Activated CD4-positive, alpha-beta T cell treated with anti-CD3 and anti-CD28 coated beads, Interleukin-2, amount 10 ng/mL, durations not matched to agents 7 days and 5 days (primary cell): ENCODE results near the gene LPGAT1. TPM values are rescaled to one million over a fixed set of nuclear protein-coding genes. Genes with fewer than 3 reads are reported as not detected.
A peak's percentile ranks its signal among the peaks of the same experiment; 100 is the strongest.
"Not testable (repeated sequence)": the region's sequence is repeated elsewhere in the genome, so short reads cannot be mapped to it uniquely, and the experiment has no call there.

ENCODE experiments used
- CTCF ChIA-PET: fragments of 350-600 bp; sonication (Branson Sonifier 250); formaldehyde crosslinking; loops from one replicate; lab custom pipeline; 2021; ENCODE audit warnings: antibody characterized with exemption; lab: Charles Lee
- POLR2A ChIA-PET: fragments of 350-600 bp; sonication (Branson Sonifier 250); formaldehyde crosslinking; loops from one replicate; lab custom pipeline; 2021; ENCODE audit warnings: antibody characterized with exemption; lab: Charles Lee
- DNase-seq: peaks from one replicate; pipeline ENCODE4 v3.0.0-alpha.2; 2020
- H3K27ac Mint-ChIP-seq: one replicate; pipeline ENCODE4 v1.8.0; 2021; ENCODE audit warnings: mild to moderate bottlenecking, moderate library complexity, mixed read lengths
- H3K27me3 Mint-ChIP-seq: one replicate; pipeline ENCODE4 v1.8.0; 2021; ENCODE audit warnings: mixed read lengths
- H3K36me3 Mint-ChIP-seq: one replicate; pipeline ENCODE4 v1.8.0; 2021; ENCODE audit warnings: low read depth, mixed read lengths
- H3K4me1 Mint-ChIP-seq: one replicate; pipeline ENCODE4 v1.8.0; 2021; ENCODE audit warnings: mixed read lengths
- H3K4me3 Mint-ChIP-seq: one replicate; pipeline ENCODE4 v1.8.0; 2021; ENCODE audit warnings: mild to moderate bottlenecking, moderate library complexity, mixed read lengths
- H3K9me3 Mint-ChIP-seq: one replicate; pipeline ENCODE4 v1.8.0; 2021; ENCODE audit warnings: mixed read lengths
- total RNA-seq, 2 experiments: library from RNA; stranded (reverse); gene quantifications; one replicate each; pipeline ENCODE4 v1.2.3, GENCODE V29; 2021

The LPGAT1 gene
- total RNA-seq, 2 experiments from 2014 or later = 76.0 to 82.9 TPM

DNA sequence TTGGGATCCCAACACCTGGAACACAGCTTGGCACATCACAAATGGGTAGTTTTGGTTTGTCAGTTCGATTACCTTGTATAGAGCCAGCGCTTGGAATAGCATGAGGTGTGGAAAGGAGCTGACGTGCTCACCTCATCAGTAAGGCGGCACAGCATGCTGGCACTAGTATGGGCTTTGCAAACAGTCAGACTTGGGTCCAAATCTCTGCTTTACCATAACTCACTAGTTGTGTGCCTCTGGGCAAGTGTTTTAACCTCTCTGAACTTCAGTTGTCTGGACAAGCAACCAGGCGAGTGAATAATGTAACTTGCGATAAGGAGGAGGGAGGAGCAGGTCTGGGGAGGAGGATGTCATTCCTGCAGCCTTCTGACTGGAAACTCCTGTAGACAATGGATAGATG lies 128.8 kb downstream of the LPGAT1 start:
- no peak for DNase-seq
- H3K27me3 Mint-ChIP-seq = peaks cover 13% of the 10 kb centered on the region
- CTCF ChIA-PET = interaction anchor here (1.0 kb wide), 1 partner anchor 28 kb away, joined by 3 read pairs; no protein-coding TSS in a partner anchor
- H3K4me1 Mint-ChIP-seq = peaks cover 23% of the 10 kb centered on the region
- no peak overlapping the region for H3K4me3 Mint-ChIP-seq
- no peaks in the 10 kb centered on the region for H3K9me3 Mint-ChIP-seq
- H3K27ac Mint-ChIP-seq = no peak overlapping the region
- H3K36me3 Mint-ChIP-seq = no peaks in the 10 kb centered on the region
- POLR2A ChIA-PET = no interaction called here

DNA sequence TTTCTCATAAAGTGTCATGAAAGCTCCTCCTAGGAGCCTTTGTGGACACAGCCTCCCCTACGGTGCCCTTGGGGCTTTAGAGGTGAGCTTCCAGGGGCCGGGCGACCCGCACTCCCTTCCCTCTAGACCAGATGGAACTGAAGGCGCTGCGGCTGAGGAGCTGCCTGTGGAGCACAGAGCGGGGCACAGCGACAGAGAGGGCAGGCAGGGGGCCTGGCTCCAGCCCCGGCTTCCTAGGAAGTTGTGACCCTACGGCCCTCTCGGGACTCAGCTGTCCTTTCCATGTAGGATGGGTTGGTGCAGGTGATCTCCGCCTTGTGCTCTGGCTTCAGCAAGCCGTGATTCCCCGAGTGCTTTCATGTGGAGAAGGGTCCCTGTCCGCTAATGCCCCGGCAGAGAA lies 131.5 kb downstream of the LPGAT1 start:
- H3K9me3 Mint-ChIP-seq = peaks cover 4% of the 10 kb centered on the region
- peaks cover 4% of the 10 kb centered on the region for H3K36me3 Mint-ChIP-seq
- no peak for DNase-seq
- ChIA-PET POLR2A (no interaction called here), CTCF (interaction anchor here (0.6 to 4.8 kb wide), 20 partner anchors 8 to 760 kb away, joined by 3 to 30 read pairs (median 6); partner anchors contain the start of genes DTL, INTS7 and NEK2)
- H3K27me3 Mint-ChIP-seq = peaks cover 13% of the 10 kb centered on the region
- H3K4me1 Mint-ChIP-seq = peaks cover 48% of the 10 kb centered on the region
- no peak overlapping the region for H3K4me3 Mint-ChIP-seq
- H3K27ac Mint-ChIP-seq = peak overlapping the region; percentile 52

DNA sequence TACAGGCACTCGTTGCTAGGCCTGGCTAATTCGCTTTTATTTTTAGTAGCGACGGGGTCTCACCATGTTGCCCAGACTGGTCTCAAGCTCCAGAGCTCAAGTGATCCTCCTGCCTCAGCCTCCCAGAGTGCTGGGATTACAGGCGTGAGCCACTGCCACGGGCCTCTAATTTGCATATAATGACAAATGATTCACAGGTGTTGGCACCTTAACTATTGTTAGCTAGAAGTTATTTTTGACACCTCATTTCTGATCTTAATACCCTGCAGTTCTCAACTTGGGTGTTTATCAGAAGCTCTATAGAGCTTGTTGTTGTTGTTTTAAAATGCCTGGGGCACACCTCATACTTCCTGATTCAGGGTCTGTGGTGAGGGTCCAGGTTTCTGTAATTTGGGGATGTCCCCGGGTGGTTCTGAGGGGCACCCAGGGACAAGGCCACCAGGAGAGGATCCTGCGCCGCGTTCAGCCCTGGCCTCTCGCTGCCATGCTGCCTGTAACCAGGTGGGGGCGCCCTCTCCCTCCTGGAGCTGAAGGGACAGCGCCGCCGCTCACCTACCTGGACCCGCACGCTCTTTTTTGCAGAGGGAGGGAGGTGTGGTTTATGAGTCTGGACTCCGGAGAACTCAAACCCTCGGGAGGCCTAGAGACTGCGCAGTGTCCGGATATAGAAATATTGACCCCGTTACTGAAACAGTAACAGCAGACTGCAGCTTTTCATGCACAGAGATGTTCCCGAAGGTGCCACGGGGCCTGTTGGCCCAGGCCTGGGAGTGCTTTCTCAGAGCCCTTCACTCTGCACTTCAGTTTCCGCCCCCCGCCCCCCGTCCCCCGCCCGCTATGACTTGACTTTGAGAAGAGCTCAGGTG lies 132.2 kb downstream of the LPGAT1 start:
- peaks cover 50% of the 10 kb centered on the region for H3K4me1 Mint-ChIP-seq
- DNase-seq = peak; percentile 85
- ChIA-PET POLR2A (no interaction called here), CTCF (interaction anchor here (0.6 to 4.8 kb wide), 24 partner anchors 8 to 760 kb away, joined by 3 to 30 read pairs (median 5); partner anchors contain the start of genes DTL, INTS7 and NEK2)
- peaks cover 6% of the 10 kb centered on the region for H3K9me3 Mint-ChIP-seq
- H3K27me3 Mint-ChIP-seq = peaks cover 13% of the 10 kb centered on the region
- H3K4me3 Mint-ChIP-seq = peak overlapping the region; percentile 29
- peaks cover 7% of the 10 kb centered on the region for H3K36me3 Mint-ChIP-seq
- H3K27ac Mint-ChIP-seq = peak overlapping the region; percentile 75

DNA sequence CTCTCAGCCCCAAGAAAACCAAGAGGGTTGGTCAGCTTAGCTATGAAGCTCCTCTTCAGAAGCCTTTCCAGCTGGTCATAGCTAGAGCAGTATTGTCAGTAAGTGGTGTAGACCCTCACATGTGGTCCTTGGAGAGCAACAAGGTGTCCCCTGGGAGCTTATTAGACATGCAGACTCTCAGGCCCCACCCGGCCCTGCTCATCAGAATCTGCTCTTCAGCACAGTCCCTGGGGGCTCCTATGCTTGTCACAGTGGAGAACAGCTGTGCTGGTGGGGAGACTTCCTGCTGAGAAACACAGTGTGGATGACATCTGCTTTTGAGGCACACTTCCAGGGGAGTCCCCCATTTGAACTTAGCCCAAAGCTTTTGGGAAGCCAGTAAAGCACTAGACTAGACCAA lies 133.2 kb downstream of the LPGAT1 start:
- Mint-ChIP-seq H3K27ac (no peak overlapping the region), H3K4me3 (no peak overlapping the region), H3K27me3 (peaks cover 11% of the 10 kb centered on the region), H3K4me1 (peaks cover 50% of the 10 kb centered on the region), H3K9me3 (peaks cover 6% of the 10 kb centered on the region), H3K36me3 (peaks cover 7% of the 10 kb centered on the region)
- ChIA-PET CTCF (interaction anchor here (0.8 to 4.8 kb wide), 8 partner anchors 12 to 759 kb away, joined by 3 to 30 read pairs (median 6); no protein-coding TSS in a partner anchor), POLR2A (no interaction called here)
- no peak for DNase-seq

DNA sequence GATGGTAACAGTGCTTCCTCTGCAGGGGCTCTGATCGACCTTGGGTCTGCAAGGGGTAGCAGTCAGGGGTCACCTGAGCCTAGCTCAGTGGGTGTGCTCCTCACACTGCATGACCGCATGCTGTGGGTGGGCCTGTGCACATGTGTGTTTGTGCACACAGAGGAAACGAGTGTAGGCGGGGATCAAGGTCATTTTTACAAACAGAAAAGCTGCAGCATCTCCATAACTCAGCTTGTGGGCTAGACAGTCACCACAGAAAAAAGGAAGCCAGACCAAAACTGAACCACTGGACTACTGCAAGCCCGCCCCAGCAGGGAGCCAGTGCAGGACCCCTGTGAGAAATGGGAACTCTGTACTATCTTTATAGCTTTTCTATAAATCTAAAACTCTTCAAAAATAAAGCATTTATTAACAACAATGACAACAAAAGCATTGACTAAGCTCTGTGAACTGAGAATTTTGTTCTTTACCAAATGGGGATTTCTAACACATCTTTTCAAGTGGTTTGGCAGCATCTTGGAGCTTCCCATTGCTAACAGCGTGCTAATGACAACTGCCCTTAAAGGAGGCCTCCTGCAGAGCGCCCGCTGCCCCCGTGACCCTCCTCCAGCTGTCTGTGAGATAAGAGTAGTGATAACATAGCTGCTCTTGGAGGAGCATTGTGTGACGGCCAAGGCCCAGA lies 135.3 kb downstream of the LPGAT1 start:
- ChIA-PET CTCF (interaction anchor here (0.7 to 2.0 kb wide), 4 partner anchors 10 to 761 kb away, joined by 3 to 7 read pairs (median 5); no protein-coding TSS in a partner anchor), POLR2A (no interaction called here)
- peaks cover 4% of the 10 kb centered on the region for H3K27me3 Mint-ChIP-seq
- H3K9me3 Mint-ChIP-seq = peaks cover 6% of the 10 kb centered on the region
- H3K4me3 Mint-ChIP-seq = no peak overlapping the region
- peaks cover 7% of the 10 kb centered on the region for H3K36me3 Mint-ChIP-seq
- peak overlapping the region; percentile 5 for H3K27ac Mint-ChIP-seq
- H3K4me1 Mint-ChIP-seq = peaks cover 49% of the 10 kb centered on the region
- no peak for DNase-seq

DNA sequence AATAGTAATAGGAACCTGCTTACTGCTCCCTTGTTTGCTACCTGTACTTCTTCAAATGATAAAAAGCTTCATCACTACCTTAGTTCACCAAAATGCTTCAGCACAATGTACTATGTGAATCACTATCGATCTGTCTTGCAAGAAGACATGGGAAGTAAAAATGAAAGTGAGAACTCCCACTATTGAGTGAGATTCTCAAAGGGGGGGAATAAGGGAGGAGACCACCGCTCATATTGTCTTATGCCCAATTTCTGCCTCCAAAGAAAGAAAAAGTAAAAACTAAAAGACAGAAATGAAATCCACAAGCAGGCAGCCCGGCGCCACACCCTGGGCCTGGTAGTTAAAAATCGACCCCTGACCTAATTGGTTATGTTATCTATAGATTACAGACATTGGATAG lies 136.7 kb downstream of the LPGAT1 start:
- POLR2A ChIA-PET, H3K9me3 Mint-ChIP-seq, H3K36me3 Mint-ChIP-seq, CTCF ChIA-PET, H3K27ac Mint-ChIP-seq, H3K4me3 Mint-ChIP-seq, H3K27me3 Mint-ChIP-seq, DNase-seq: not testable (repeated sequence)
- H3K4me1 Mint-ChIP-seq = peaks cover 44% of the 10 kb centered on the region

Other genes starting within 250 kb of the LPGAT1 start
- gene NEK2, start 155.1 kb downstream of the LPGAT1 start, total RNA-seq = 10 to 100 TPM; 49.0 to 51.9 TPM
- gene INTS7, start 204.8 kb upstream of the LPGAT1 start, total RNA-seq = 10 to 100 TPM; 29.9 to 34.8 TPM
- 10 to 100 TPM; 64.9 to 72.1 TPM for gene DTL, start 205.0 kb upstream of the LPGAT1 start, total RNA-seq